ENCODE data around the gene GRIK1. TPM values are rescaled to one million over a fixed set of nuclear protein-coding genes. Genes with fewer than 3 reads are reported as not detected.

GRIK1 gene
- total RNA-seq, 1 donor from 2014 or later: not detected

- DNase-seq (ENCODE audit: low read depth): no peak
- no peak overlapping the region for H3K4me3 ChIP-seq (ENCODE audit: low read depth, low read length)
- no peak for TF ChIP-seq CTCF (conservative IDR thresholded peaks at IDR 0.05; ENCODE audit: low read depth, low read length)
Measured at GRCh38 chr21:29870814-29871213, 69.0 kb downstream of the GRIK1 start.

- DNase-seq (ENCODE audit: low read depth): no peak
- H3K4me3 ChIP-seq (ENCODE audit: low read depth, low read length): no peak overlapping the region
- no peak for TF ChIP-seq CTCF (conservative IDR thresholded peaks at IDR 0.05; ENCODE audit: low read depth, low read length)
Measured at GRCh38 chr21:29867796-29868195, 72.0 kb downstream of the GRIK1 start.

GRCh38 chr21:29860346-29860745 is 79.5 kb downstream of the GRIK1 start:
- DNase-seq (ENCODE audit: low read depth): no peak
- H3K4me3 ChIP-seq (ENCODE audit: low read depth, low read length): no peak overlapping the region
- TF ChIP-seq CTCF (conservative IDR thresholded peaks at IDR 0.05; ENCODE audit: low read depth, low read length): no peak

- no peak for TF ChIP-seq CTCF (conservative IDR thresholded peaks at IDR 0.05; ENCODE audit: low read depth, low read length)
- H3K4me3 ChIP-seq (ENCODE audit: low read depth, low read length): no peak overlapping the region
- DNase-seq (ENCODE audit: low read depth): no peak
Measured at GRCh38 chr21:29857150-29857549, 82.6 kb downstream of the GRIK1 start.

GRCh38 chr21:29854795-29855194 is 85.0 kb downstream of the GRIK1 start:
- DNase-seq (ENCODE audit: low read depth): no peak
- H3K4me3 ChIP-seq (ENCODE audit: low read depth, low read length): no peak overlapping the region
- TF ChIP-seq CTCF (conservative IDR thresholded peaks at IDR 0.05; ENCODE audit: low read depth, low read length): no peak

- no peak for TF ChIP-seq CTCF (conservative IDR thresholded peaks at IDR 0.05; ENCODE audit: low read depth, low read length)
- DNase-seq (ENCODE audit: low read depth): no peak
- no peak overlapping the region for H3K4me3 ChIP-seq (ENCODE audit: low read depth, low read length)
Measured at GRCh38 chr21:29851611-29852010, 88.2 kb downstream of the GRIK1 start.

- no peak overlapping the region for H3K4me3 ChIP-seq (ENCODE audit: low read depth, low read length)
- TF ChIP-seq CTCF (conservative IDR thresholded peaks at IDR 0.05; ENCODE audit: low read depth, low read length): peak; percentile 90
- DNase-seq (ENCODE audit: low read depth): peak; percentile 9
Measured at GRCh38 chr21:29849735-29850176, 90.0 kb downstream of the GRIK1 start.

All from epithelial cell of proximal tubule (primary cell).